Fibroblast of lung (primary cell): Measurements from ENCODE around the gene ARMC2.

Experiments
- CTCF ChIP-seq, 2 donors: IDR thresholded peaks in 1 of 2; conservative IDR thresholded peaks in 1 of 2; 1 replicate in 1 of 2; 2 replicates in 1 of 2; pipeline ENCODE4 v1.5.1; 2011 to 2012; ENCODE audit warnings: low read length in 2 of 2, control low read depth in 1 of 2, inconsistent platforms in 1 of 2, low read depth in 1 of 2, mild to moderate bottlenecking in 1 of 2
- EZH2 ChIP-seq: IDR thresholded peaks from 2 replicates; pipeline ENCODE4 v1.5.1; 2012; ENCODE audit warnings: low read length, control low read depth, mild to moderate bottlenecking; ENCODE audit errors: missing control alignments

- peak; percentile 35 to 53 for TF ChIP-seq CTCF (conservative IDR thresholded peaks at IDR 0.05 in 1 of 2, IDR thresholded peaks at IDR 0.05 in 1 of 2; ENCODE audit: low read depth in 1 of 2, low read length in 2 of 2)
- no peak for TF ChIP-seq EZH2
Observed at GRCh38 chr6:108914235-108915022, 66.2 kb downstream of the ARMC2 start.
